Measurements from ENCODE around the gene POLR3G. TPM values are rescaled to one million over a fixed set of nuclear protein-coding genes. Genes with fewer than 3 reads are reported as not detected.

Gene POLR3G
- total and polyA plus RNA-seq, 2 of the 13 experiments (the other 11 are each of a cell fraction or from before 2014, with no cell fraction given), result 1.2 to 7.3 TPM

GRCh38 chr5:90473396-90474234, 1.0 kb upstream of the POLR3G start (continued):
- TF ChIP-seq PRDM15 (CRISPR knock-in tag; IDR thresholded peaks at IDR 0.05) (peak; percentile 53; the same call in 1 of the 2 replicates), DBP (CRISPR knock-in tag; IDR thresholded peaks at IDR 0.05; ENCODE audit: not compliant biosample characterization) (no peak), ZSCAN31 (CRISPR knock-in tag; IDR thresholded peaks at IDR 0.05; ENCODE audit: low read depth) (0 out of 2 replicates have a peak, but pooled peaks have one; percentile 16), POLR2AphosphoS2 (IDR thresholded peaks at IDR 0.05; ENCODE audit: low read depth, low read length) (no peak), ZNF891 (CRISPR knock-in tag; IDR thresholded peaks at IDR 0.05) (peak; percentile 85; the same call in 1 of the 2 replicates), ZNF841 (CRISPR knock-in tag; IDR thresholded peaks at IDR 0.05; ENCODE audit: borderline replicate concordance) (peak; percentile 73; the same call in 1 of the 2 replicates), ZNF572 (CRISPR knock-in tag; IDR thresholded peaks at IDR 0.05) (peak; percentile 78; the same call in 1 of the 2 replicates), EED (CRISPR knock-in tag; IDR thresholded peaks at IDR 0.05) (peak; percentile 18; the same call in 1 of the 2 replicates), ZNF224 (CRISPR knock-in tag; IDR thresholded peaks at IDR 0.05) (0 out of 2 replicates have a peak, but pooled peaks have one; percentile 38)
- TF ChIP-seq, protein P1, sequence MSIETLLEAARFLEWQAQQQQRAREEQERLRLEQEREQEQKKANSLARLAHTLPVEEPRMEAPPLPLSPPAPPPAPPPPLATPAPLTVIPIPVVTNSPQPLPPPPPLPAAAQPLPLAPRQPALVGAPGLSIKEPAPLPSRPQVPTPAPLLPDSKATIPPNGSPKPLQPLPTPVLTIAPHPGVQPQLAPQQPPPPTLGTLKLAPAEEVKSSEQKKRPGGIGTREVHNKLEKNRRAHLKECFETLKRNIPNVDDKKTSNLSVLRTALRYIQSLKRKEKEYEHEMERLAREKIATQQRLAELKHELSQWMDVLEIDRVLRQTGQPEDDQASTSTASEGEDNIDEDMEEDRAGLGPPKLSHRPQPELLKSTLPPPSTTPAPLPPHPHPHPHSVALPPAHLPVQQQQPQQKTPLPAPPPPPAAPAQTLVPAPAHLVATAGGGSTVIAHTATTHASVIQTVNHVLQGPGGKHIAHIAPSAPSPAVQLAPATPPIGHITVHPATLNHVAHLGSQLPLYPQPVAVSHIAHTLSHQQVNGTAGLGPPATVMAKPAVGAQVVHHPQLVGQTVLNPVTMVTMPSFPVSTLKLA (IDR thresholded peaks at IDR 0.05), result peak; percentile 63; the same call in 1 of the 2 replicates
- TF ChIP-seq, protein P2, sequence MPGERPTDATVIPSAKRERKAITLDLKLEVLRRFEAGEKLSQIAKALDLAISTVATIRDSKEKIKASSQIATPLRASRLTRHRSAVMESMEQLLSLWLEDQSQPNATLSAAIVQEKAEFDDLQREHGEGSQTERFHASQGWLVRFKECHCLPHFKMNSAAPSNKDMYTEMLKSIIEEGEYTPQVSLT (CRISPR knock-in tag; IDR thresholded peaks at IDR 0.05; ENCODE audit: borderline replicate concordance, low read depth), result peak; percentile 1; the same call in 1 of the 2 replicates
- TF ChIP-seq, protein P3, sequence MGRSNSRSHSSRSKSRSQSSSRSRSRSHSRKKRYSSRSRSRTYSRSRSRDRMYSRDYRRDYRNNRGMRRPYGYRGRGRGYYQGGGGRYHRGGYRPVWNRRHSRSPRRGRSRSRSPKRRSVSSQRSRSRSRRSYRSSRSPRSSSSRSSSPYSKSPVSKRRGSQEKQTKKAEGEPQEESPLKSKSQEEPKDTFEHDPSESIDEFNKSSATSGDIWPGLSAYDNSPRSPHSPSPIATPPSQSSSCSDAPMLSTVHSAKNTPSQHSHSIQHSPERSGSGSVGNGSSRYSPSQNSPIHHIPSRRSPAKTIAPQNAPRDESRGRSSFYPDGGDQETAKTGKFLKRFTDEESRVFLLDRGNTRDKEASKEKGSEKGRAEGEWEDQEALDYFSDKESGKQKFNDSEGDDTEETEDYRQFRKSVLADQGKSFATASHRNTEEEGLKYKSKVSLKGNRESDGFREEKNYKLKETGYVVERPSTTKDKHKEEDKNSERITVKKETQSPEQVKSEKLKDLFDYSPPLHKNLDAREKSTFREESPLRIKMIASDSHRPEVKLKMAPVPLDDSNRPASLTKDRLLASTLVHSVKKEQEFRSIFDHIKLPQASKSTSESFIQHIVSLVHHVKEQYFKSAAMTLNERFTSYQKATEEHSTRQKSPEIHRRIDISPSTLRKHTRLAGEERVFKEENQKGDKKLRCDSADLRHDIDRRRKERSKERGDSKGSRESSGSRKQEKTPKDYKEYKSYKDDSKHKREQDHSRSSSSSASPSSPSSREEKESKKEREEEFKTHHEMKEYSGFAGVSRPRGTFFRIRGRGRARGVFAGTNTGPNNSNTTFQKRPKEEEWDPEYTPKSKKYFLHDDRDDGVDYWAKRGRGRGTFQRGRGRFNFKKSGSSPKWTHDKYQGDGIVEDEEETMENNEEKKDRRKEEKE (IDR thresholded peaks at IDR 0.05), result no peak
- TF ChIP-seq, protein P4, sequence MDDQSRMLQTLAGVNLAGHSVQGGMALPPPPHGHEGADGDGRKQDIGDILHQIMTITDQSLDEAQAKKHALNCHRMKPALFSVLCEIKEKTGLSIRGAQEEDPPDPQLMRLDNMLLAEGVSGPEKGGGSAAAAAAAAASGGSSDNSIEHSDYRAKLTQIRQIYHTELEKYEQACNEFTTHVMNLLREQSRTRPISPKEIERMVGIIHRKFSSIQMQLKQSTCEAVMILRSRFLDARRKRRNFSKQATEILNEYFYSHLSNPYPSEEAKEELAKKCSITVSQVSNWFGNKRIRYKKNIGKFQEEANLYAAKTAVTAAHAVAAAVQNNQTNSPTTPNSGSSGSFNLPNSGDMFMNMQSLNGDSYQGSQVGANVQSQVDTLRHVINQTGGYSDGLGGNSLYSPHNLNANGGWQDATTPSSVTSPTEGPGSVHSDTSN (CRISPR knock-in tag; IDR thresholded peaks at IDR 0.05; ENCODE audit: borderline replicate concordance), result 0 out of 2 replicates have a peak, but pooled peaks have one; percentile 26

Measured in HepG2 (cell line).